ENCODE results near the gene ATXN7L2. TPM values are rescaled to one million over a fixed set of nuclear protein-coding genes. Genes with fewer than 3 reads are reported as not detected.

Gene ATXN7L2
- total RNA-seq, 2 donors from 2014 or later = 5.1 to 6.1 TPM

GRCh38 chr1:109481646-109482045 is 2.1 kb upstream of the ATXN7L2 start:
- DNase-seq = no peak
- H3K4me3 Mint-ChIP-seq = no peak overlapping the region
- H3K9ac ChIP-seq (ENCODE audit: extremely low read depth, low read length, poor library complexity, severe bottlenecking) = no peak overlapping the region
- no peak overlapping the region for H3K27ac Mint-ChIP-seq
- no peaks in the 10 kb centered on the region for H3K9me3 Mint-ChIP-seq
- H3K27ac ChIP-seq (ENCODE audit: low read depth, low read length) = no peak overlapping the region
- peaks cover 6% of the 10 kb centered on the region for H3K4me1 ChIP-seq (ENCODE audit: control insufficient read depth, insufficient read depth, low read length)
- H3K27me3 Mint-ChIP-seq (ENCODE audit: insufficient read depth) = peaks cover 10% of the 10 kb centered on the region
- no peaks in the 10 kb centered on the region for H3K36me3 ChIP-seq (ENCODE audit: control insufficient read depth, insufficient read depth, low read length)
- no peak overlapping the region for H3K4me3 ChIP-seq (ENCODE audit: low read length)
- WGBS, 2 experiments (ENCODE audit: insufficient coverage in 1 of 2, insufficient read length in 1 of 2) = 86 to 100% methylated on average over 1 to 2 of the region's 2 CpGs
- no peak for TF ChIP-seq CTCF (conservative IDR thresholded peaks at IDR 0.05)
- H3K9me3 ChIP-seq (ENCODE audit: control insufficient read depth, low read length) = no peaks in the 10 kb centered on the region
- no peaks in the 10 kb centered on the region for H3K36me3 Mint-ChIP-seq (ENCODE audit: low read depth)
- peaks cover 26% of the 10 kb centered on the region for H3K4me1 Mint-ChIP-seq
- peaks cover 13% of the 10 kb centered on the region for H3K27me3 ChIP-seq (ENCODE audit: control insufficient read depth, insufficient read depth, low read length, poor library complexity, severe bottlenecking)

- no peak overlapping the region for H3K27ac Mint-ChIP-seq
- no peaks in the 10 kb centered on the region for H3K36me3 Mint-ChIP-seq (ENCODE audit: low read depth)
- Histone ChIP-seq H3K36me3 (ENCODE audit: control insufficient read depth, insufficient read depth, low read length) (no peaks in the 10 kb centered on the region), H3K9ac (ENCODE audit: extremely low read depth, low read length, poor library complexity, severe bottlenecking) (no peak overlapping the region), H3K4me1 (ENCODE audit: control insufficient read depth, insufficient read depth, low read length) (peaks cover 6% of the 10 kb centered on the region), H3K27me3 (ENCODE audit: control insufficient read depth, insufficient read depth, low read length, poor library complexity, severe bottlenecking) (peaks cover 13% of the 10 kb centered on the region), H3K9me3 (ENCODE audit: control insufficient read depth, low read length) (no peaks in the 10 kb centered on the region), H3K27ac (ENCODE audit: low read depth, low read length) (no peak overlapping the region), H3K4me3 (ENCODE audit: low read length) (no peak overlapping the region)
- DNase-seq = no peak
- peaks cover 10% of the 10 kb centered on the region for H3K27me3 Mint-ChIP-seq (ENCODE audit: insufficient read depth)
- no peak overlapping the region for H3K4me3 Mint-ChIP-seq
- no peaks in the 10 kb centered on the region for H3K9me3 Mint-ChIP-seq
- TF ChIP-seq CTCF (conservative IDR thresholded peaks at IDR 0.05) = no peak
- H3K4me1 Mint-ChIP-seq = peaks cover 26% of the 10 kb centered on the region
These were observed 1.5 kb upstream of the ATXN7L2 start for GRCh38 chr1:109482242-109482641.

- Histone ChIP-seq H3K27me3 (ENCODE audit: control insufficient read depth, insufficient read depth, low read length, poor library complexity, severe bottlenecking) (peaks cover 13% of the 10 kb centered on the region), H3K4me1 (ENCODE audit: control insufficient read depth, insufficient read depth, low read length) (peaks cover 6% of the 10 kb centered on the region), H3K9me3 (ENCODE audit: control insufficient read depth, low read length) (no peaks in the 10 kb centered on the region), H3K27ac (ENCODE audit: low read depth, low read length) (no peak overlapping the region), H3K4me3 (ENCODE audit: low read length) (peak overlapping the region; percentile 88), H3K9ac (ENCODE audit: extremely low read depth, low read length, poor library complexity, severe bottlenecking) (no peak overlapping the region), H3K36me3 (ENCODE audit: control insufficient read depth, insufficient read depth, low read length) (no peaks in the 10 kb centered on the region)
- Mint-ChIP-seq H3K27me3 (ENCODE audit: insufficient read depth) (peaks cover 10% of the 10 kb centered on the region), H3K4me3 (peak overlapping the region; percentile 81), H3K27ac (peak overlapping the region; percentile 92), H3K4me1 (peaks cover 26% of the 10 kb centered on the region), H3K36me3 (ENCODE audit: low read depth) (peaks cover 3% of the 10 kb centered on the region), H3K9me3 (no peaks in the 10 kb centered on the region)
- no peak for DNase-seq
- 17 to 30% methylated on average over 11 to 25 of the region's 29 CpGs for WGBS, 2 experiments (ENCODE audit: insufficient coverage in 1 of 2, insufficient read length in 1 of 2)
- peak; percentile 58 for TF ChIP-seq CTCF (conservative IDR thresholded peaks at IDR 0.05)
These were observed 674 bp upstream of the ATXN7L2 start for GRCh38 chr1:109482791-109483671.

Data from endodermal cell (in vitro differentiated cells).